HepG2 (cell line): Measurements from ENCODE around the gene POLD3. TPM values are rescaled to one million over a fixed set of nuclear protein-coding genes. Genes with fewer than 3 reads are reported as not detected.

Experiments
- ATM ChIP-seq: fragments of 450-650 bp; IDR thresholded peaks from 2 replicates; pipeline ENCODE4 v1.7.1; 2017; ENCODE audit warnings: mild to moderate bottlenecking, borderline replicate concordance
- CCDC6 ChIP-seq: sonication (generic); formaldehyde crosslinking; IDR thresholded peaks from 2 replicates; pipeline ENCODE4 v1.8.1; 2022; ENCODE audit warnings: mild to moderate bottlenecking, missing genetic modification reagents, moderate library complexity
- CENPBD1 ChIP-seq: sonication (generic); formaldehyde crosslinking; IDR thresholded peaks from 2 replicates; pipeline ENCODE4 v1.8.0; 2022; ENCODE audit warnings: missing genetic modification reagents, low read depth, mild to moderate bottlenecking, borderline replicate concordance
- CERS6 ChIP-seq: sonication (generic); formaldehyde crosslinking; IDR thresholded peaks from 2 replicates; pipeline ENCODE4 v1.5.0; 2020; ENCODE audit warnings: missing genetic modification reagents
- CHD2 ChIP-seq: IDR thresholded peaks from 2 replicates; pipeline ENCODE4 v1.6.1; 2011; ENCODE audit warnings: low read depth, low read length, improper control_type of control experiment
- CSRNP1 ChIP-seq: sonication (generic); formaldehyde crosslinking; IDR thresholded peaks from 2 replicates; pipeline ENCODE4 v1.8.1; 2023; ENCODE audit warnings: mild to moderate bottlenecking, missing genetic modification reagents
- FOXA3 ChIP-seq: IDR thresholded peaks from 2 replicates; pipeline ENCODE4 v1.6.1; 2016; ENCODE audit warnings: missing genetic modification reagents, missing compliant biosample characterization
- LCORL ChIP-seq, 2 experiments: fragments of 450-650 bp in 1 of 2; sonication (generic) in 1 of 2; formaldehyde crosslinking in 1 of 2; IDR thresholded peaks; 2 replicates each; pipeline versions ENCODE4 v1.5.0 to v1.6.1; 2017 to 2020; ENCODE audit warnings: antibody characterized with exemption in 1 of 2, missing genetic modification reagents in 1 of 2
- MAFF ChIP-seq: IDR thresholded peaks from 2 replicates; pipeline ENCODE4 v1.6.1; 2011; ENCODE audit warnings: low read depth, low read length, improper control_type of control experiment
- MED13 ChIP-seq: sonication (generic); formaldehyde crosslinking; IDR thresholded peaks from 2 replicates; pipeline ENCODE4 v1.5.0; 2020; ENCODE audit warnings: missing genetic modification reagents
- MTF2 ChIP-seq: sonication (generic); formaldehyde crosslinking; IDR thresholded peaks from 2 replicates; pipeline ENCODE4 v1.5.0; 2020; ENCODE audit warnings: missing genetic modification reagents, borderline replicate concordance
- MYC ChIP-seq: sonication (generic); formaldehyde crosslinking; IDR thresholded peaks from 2 replicates; pipeline ENCODE4 v1.9.0; 2021; ENCODE audit warnings: missing genetic modification reagents, borderline replicate concordance
- SIX1 ChIP-seq: sonication (generic); formaldehyde crosslinking; IDR thresholded peaks from 2 replicates; pipeline ENCODE4 v1.4.0; 2020; ENCODE audit warnings: missing genetic modification reagents, borderline replicate concordance
- SMC3 ChIP-seq: IDR thresholded peaks from 2 replicates; pipeline ENCODE4 v1.6.1; 2011; ENCODE audit warnings: low read length, improper control_type of control experiment
- SRSF4 ChIP-seq: fragments of 200-400 bp; formaldehyde crosslinking; IDR thresholded peaks from one replicate; pipeline ENCODE4 v1.6.1; 2018; ENCODE audit warnings: mild to moderate bottlenecking, low read depth, low read length, moderate library complexity; ENCODE audit not compliant: poor library complexity, severe bottlenecking
- TARDBP ChIP-seq: sonication (generic); formaldehyde crosslinking; IDR thresholded peaks from 2 replicates; pipeline ENCODE4 v1.8.0; 2022; ENCODE audit warnings: mild to moderate bottlenecking, missing genetic modification reagents
- TMF1 ChIP-seq: sonication (generic); formaldehyde crosslinking; IDR thresholded peaks from 2 replicates; pipeline ENCODE4 v1.8.1; 2022; ENCODE audit warnings: low read depth, missing genetic modification reagents
- ZBTB10 ChIP-seq: sonication (generic); formaldehyde crosslinking; IDR thresholded peaks from 2 replicates; pipeline ENCODE4 v1.4.0; 2020; ENCODE audit warnings: missing genetic modification reagents, borderline replicate concordance
- ZEB1 ChIP-seq: IDR thresholded peaks from 2 replicates; pipeline ENCODE4 v1.6.1; 2012; ENCODE audit warnings: mild to moderate bottlenecking, low read depth, inconsistent platforms; ENCODE audit not compliant: insufficient replicate concordance
- ZNF17 ChIP-seq: sonication (generic); formaldehyde crosslinking; IDR thresholded peaks from 2 replicates; pipeline ENCODE4 v1.5.0; 2020; ENCODE audit warnings: mild to moderate bottlenecking, missing genetic modification reagents
- ZNF251 ChIP-seq: sonication (generic); formaldehyde crosslinking; IDR thresholded peaks from 2 replicates; pipeline ENCODE4 v1.9.0; 2021; ENCODE audit warnings: mild to moderate bottlenecking, missing genetic modification reagents
- ZNF441 ChIP-seq: sonication (generic); formaldehyde crosslinking; IDR thresholded peaks from 2 replicates; pipeline ENCODE4 v1.7.0; 2021; ENCODE audit warnings: missing genetic modification reagents, borderline replicate concordance
- ZNF678 ChIP-seq: sonication (generic); formaldehyde crosslinking; IDR thresholded peaks from 2 replicates; pipeline ENCODE4 v1.4.0; 2020; ENCODE audit warnings: mild to moderate bottlenecking, missing genetic modification reagents
- ZSCAN21 ChIP-seq: sonication (generic); formaldehyde crosslinking; IDR thresholded peaks from 2 replicates; pipeline ENCODE4 v1.8.0; 2022; ENCODE audit warnings: mild to moderate bottlenecking, missing genetic modification reagents, moderate library complexity, borderline replicate concordance
- polyA plus RNA-seq, 8 experiments: library from polyadenylated mRNA; depleted of rRNA in 3 of 8; stranded (reverse) in 7 of 8; unstranded in 1 of 8; fragments of >200 nt; fragmentation: Illumina TruSeq in 4 of 8; extraction: Trizol in 4 of 8; gene quantifications; 2 replicates each; pipeline versions ENCODE4 v1.2.1 to v1.2.3, GENCODE V29; 2011 to 2016; ENCODE audit warnings: low read depth in 4 of 8, missing spikeins in 1 of 8, mixed read lengths in 1 of 8; ENCODE audit not compliant: insufficient read depth in 1 of 8
- total RNA-seq, 5 experiments: library from RNA; depleted of rRNA; stranded (reverse); fragments of >200 nt; fragmentation: Illumina TruSeq; extraction: Trizol; gene quantifications; 2 replicates each; pipeline ENCODE4 v1.2.3, GENCODE V29; 2016; ENCODE audit warnings: low read depth in 1 of 5

Gene POLD3
- total and polyA plus RNA-seq, 2 of the 13 experiments (the other 11 are each of a cell fraction or from before 2014, with no cell fraction given): 6.3 to 18.9 TPM

- TF ChIP-seq CSRNP1 (CRISPR knock-in tag) (0 out of 2 replicates have a peak, but pooled peaks have one; percentile 24), ZSCAN21 (CRISPR knock-in tag) (no peak), CHD2 (no peak), TARDBP (peak; percentile 68; the same call in 1 of the 2 replicates), ZNF441 (CRISPR knock-in tag) (no peak), FOXA3 (CRISPR knock-in tag) (0 out of 2 replicates have a peak, but pooled peaks have one; percentile 30), SRSF4 (no peak), ZNF678 (CRISPR knock-in tag) (no peak), SIX1 (CRISPR knock-in tag) (no peak), MYC (CRISPR knock-in tag) (no peak), CERS6 (no peak), ATM (no peak), CCDC6 (CRISPR knock-in tag) (no peak), MTF2 (CRISPR knock-in tag) (no peak), TMF1 (CRISPR knock-in tag) (peak; percentile 65; the same call in 1 of the 2 replicates), SMC3 (no peak), ZNF251 (CRISPR knock-in tag) (no peak), MED13 (CRISPR knock-in tag) (no peak), ZBTB10 (CRISPR knock-in tag) (no peak; the same call in 1 of the 2 replicates), CENPBD1 (0 out of 2 replicates have a peak, but pooled peaks have one; percentile 45), ZEB1 (no peak), MAFF (no peak), LCORL (IDR thresholded peaks at IDR 0.05) (no peak), LCORL (CRISPR knock-in tag; IDR thresholded peaks at IDR 0.05) (no peak), ZNF17 (CRISPR knock-in tag) (no peak)
Observed at GRCh38 chr11:74592441-74593362, at the start of gene POLD3 (continued).
